Measurements from ENCODE around the gene NUP210L. TPM values are rescaled to one million over a fixed set of nuclear protein-coding genes. Genes with fewer than 3 reads are reported as not detected.

The NUP210L gene
- total RNA-seq, 4 donors from 2014 or later, result not detected

DNA sequence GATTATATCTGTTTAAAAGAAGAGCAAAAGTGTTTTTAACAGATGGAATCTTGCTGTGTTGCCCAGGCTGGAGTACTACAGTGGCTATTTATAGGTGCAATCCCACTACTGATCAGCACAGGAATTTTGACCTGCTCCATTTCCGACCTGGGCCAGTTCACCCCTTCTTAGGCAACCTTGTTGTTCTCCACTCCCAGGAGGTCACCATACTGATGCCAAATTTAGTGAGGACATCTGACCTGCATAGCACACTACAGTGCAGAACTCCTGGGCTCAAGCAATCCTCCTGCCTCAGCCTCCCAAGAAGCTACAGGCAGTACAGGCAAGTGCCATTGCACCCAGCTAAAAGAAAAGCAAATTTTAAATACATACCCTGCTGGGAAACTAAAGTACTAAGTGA lies 11.3 kb upstream of the NUP210L start:
- intact Hi-C loops (cut with DNase I; ENCODE audit: low total_unique reads) (no loop called here), in situ Hi-C loops (cut with MboI; ENCODE audit: low pct_ligation_motif_present in 1 of 4, low pct_unique_long_range_greater_than_20kb in 1 of 4, low sequenced_read_pairs in 3 of 4) (no loop called here)
- H3K4me3 ChIP-seq, result no peak overlapping the region
- 80 to 100% methylated on average over 1 of the region's 1 CpG for WGBS, 2 donors (ENCODE audit: low coverage in 1 of 2)
- H3K27ac ChIP-seq, result no peak overlapping the region
- no peaks in the 10 kb centered on the region for H3K9me3 ChIP-seq
- H3K4me1 ChIP-seq, result no peaks in the 10 kb centered on the region
- H3K27me3 ChIP-seq, result no peaks in the 10 kb centered on the region
- DNase-seq, result no peak
- H3K36me3 ChIP-seq, result peaks cover 0 to 84% (median 36%) of the 10 kb centered on the region in 4 donors
- TF ChIP-seq, protein P1, sequence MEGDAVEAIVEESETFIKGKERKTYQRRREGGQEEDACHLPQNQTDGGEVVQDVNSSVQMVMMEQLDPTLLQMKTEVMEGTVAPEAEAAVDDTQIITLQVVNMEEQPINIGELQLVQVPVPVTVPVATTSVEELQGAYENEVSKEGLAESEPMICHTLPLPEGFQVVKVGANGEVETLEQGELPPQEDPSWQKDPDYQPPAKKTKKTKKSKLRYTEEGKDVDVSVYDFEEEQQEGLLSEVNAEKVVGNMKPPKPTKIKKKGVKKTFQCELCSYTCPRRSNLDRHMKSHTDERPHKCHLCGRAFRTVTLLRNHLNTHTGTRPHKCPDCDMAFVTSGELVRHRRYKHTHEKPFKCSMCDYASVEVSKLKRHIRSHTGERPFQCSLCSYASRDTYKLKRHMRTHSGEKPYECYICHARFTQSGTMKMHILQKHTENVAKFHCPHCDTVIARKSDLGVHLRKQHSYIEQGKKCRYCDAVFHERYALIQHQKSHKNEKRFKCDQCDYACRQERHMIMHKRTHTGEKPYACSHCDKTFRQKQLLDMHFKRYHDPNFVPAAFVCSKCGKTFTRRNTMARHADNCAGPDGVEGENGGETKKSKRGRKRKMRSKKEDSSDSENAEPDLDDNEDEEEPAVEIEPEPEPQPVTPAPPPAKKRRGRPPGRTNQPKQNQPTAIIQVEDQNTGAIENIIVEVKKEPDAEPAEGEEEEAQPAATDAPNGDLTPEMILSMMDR (IDR thresholded peaks at IDR 0.05), result no peak
- no peak for TF ChIP-seq POLR2AphosphoS5 (IDR thresholded peaks at IDR 0.05)
- no peak for TF ChIP-seq POLR2A (IDR thresholded peaks at IDR 0.05)
- TF ChIP-seq EP300 (IDR thresholded peaks at IDR 0.05; ENCODE audit: low read depth), result no peak

- Histone ChIP-seq H3K4me1 (peaks cover 0 to 29% (median 0%) of the 10 kb centered on the region in 4 donors), H3K27me3 (no peaks in the 10 kb centered on the region), H3K27ac (no peak overlapping the region), H3K36me3 (peaks cover 0 to 56% (median 19%) of the 10 kb centered on the region in 4 donors), H3K9me3 (no peaks in the 10 kb centered on the region), H3K4me3 (no peak overlapping the region)
- in situ Hi-C loops (cut with MboI; ENCODE audit: low pct_ligation_motif_present in 1 of 4, low pct_unique_long_range_greater_than_20kb in 1 of 4, low sequenced_read_pairs in 3 of 4) (no loop called here), intact Hi-C loops (cut with DNase I; ENCODE audit: low total_unique reads) (no loop called here)
- no peak for DNase-seq
- TF ChIP-seq POLR2AphosphoS5 (IDR thresholded peaks at IDR 0.05) (no peak), POLR2A (IDR thresholded peaks at IDR 0.05) (no peak), EP300 (IDR thresholded peaks at IDR 0.05; ENCODE audit: low read depth) (no peak)
- TF ChIP-seq, protein P1 (IDR thresholded peaks at IDR 0.05), result no peak
Observed at GRCh38 chr1:154159554-154159953, 4.7 kb upstream of the NUP210L start.

- H3K4me3 ChIP-seq, result no peak overlapping the region
- H3K9me3 ChIP-seq, result no peaks in the 10 kb centered on the region
- in situ Hi-C loops (cut with MboI; ENCODE audit: low pct_ligation_motif_present in 1 of 4, low pct_unique_long_range_greater_than_20kb in 1 of 4, low sequenced_read_pairs in 3 of 4) (no loop called here), intact Hi-C loops (cut with DNase I; ENCODE audit: low total_unique reads) (no loop called here)
- TF ChIP-seq EP300 (IDR thresholded peaks at IDR 0.05; ENCODE audit: low read depth) (no peak), POLR2A (IDR thresholded peaks at IDR 0.05) (no peak), POLR2AphosphoS5 (IDR thresholded peaks at IDR 0.05) (no peak)
- TF ChIP-seq, protein P1 (IDR thresholded peaks at IDR 0.05), result no peak
- H3K27me3 ChIP-seq, result no peaks in the 10 kb centered on the region
- H3K4me1 ChIP-seq, result peaks cover 0 to 29% (median 0%) of the 10 kb centered on the region in 4 donors
- peak overlapping the region in 2 of 4 donors; percentile 1 to 44 for H3K27ac ChIP-seq
- WGBS, 2 donors (ENCODE audit: low coverage in 1 of 2), result 77 to 83% methylated on average over 8 of the region's 8 CpGs
- peaks cover 0 to 45% (median 16%) of the 10 kb centered on the region in 4 donors for H3K36me3 ChIP-seq
- DNase-seq, result no peak
Observed at GRCh38 chr1:154158307-154159125, 3.6 kb upstream of the NUP210L start.

- in situ Hi-C loops (cut with MboI; ENCODE audit: low pct_ligation_motif_present in 1 of 4, low pct_unique_long_range_greater_than_20kb in 1 of 4, low sequenced_read_pairs in 3 of 4) (no loop called here), intact Hi-C loops (cut with DNase I; ENCODE audit: low total_unique reads) (no loop called here)
- Histone ChIP-seq H3K27ac (peak overlapping the region; percentile 7 to 44 (median 34)), H3K4me1 (peaks cover 0 to 29% (median 0%) of the 10 kb centered on the region in 4 donors), H3K36me3 (peaks cover 0 to 42% (median 16%) of the 10 kb centered on the region in 4 donors), H3K27me3 (no peaks in the 10 kb centered on the region), H3K4me3 (no peak overlapping the region), H3K9me3 (no peaks in the 10 kb centered on the region)
- no peak for DNase-seq
- TF ChIP-seq, protein P1 (IDR thresholded peaks at IDR 0.05), result no peak
- TF ChIP-seq POLR2A (IDR thresholded peaks at IDR 0.05) (no peak), EP300 (IDR thresholded peaks at IDR 0.05; ENCODE audit: low read depth) (no peak), POLR2AphosphoS5 (IDR thresholded peaks at IDR 0.05) (no peak)
- WGBS, 2 donors (ENCODE audit: low coverage in 1 of 2), result 63 to 70% methylated on average over 2 to 7 of the region's 7 CpGs
Observed at GRCh38 chr1:154157520-154158306, 2.8 kb upstream of the NUP210L start.
